Measurements from ENCODE around the gene FOXG1.

The FOXG1 gene

DNA sequence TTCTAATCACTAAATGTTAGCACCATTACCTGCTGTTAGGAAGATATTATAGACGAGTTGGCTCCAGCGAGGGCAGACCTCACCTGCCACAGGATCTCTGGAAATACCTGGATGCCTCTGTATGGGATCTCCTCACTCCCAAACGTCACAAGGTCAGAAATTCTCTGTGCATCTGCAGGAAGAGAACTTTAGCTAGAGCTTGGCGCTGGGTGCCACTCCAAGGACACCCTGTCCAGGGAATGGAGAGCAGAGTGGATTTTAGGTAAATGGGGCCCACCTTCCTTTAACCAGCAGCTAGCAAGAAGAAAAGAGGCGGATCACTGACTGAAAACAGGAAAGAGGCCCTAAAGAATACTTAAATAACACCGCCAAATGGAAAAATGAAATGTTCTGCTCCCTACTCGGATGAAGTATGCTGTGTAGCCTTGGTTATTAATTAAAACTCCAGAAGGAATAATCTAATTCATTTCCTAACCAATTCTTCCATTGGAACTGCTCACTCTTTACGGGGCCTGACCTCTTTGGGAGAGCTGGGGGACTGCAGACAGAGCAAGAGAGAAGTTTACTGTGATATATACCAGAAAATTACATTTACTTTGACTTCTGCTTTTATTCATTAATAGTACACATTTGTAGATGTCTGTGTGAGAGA is 4.2 kb upstream of the FOXG1 start:
- no peak for DNase-seq

DNA sequence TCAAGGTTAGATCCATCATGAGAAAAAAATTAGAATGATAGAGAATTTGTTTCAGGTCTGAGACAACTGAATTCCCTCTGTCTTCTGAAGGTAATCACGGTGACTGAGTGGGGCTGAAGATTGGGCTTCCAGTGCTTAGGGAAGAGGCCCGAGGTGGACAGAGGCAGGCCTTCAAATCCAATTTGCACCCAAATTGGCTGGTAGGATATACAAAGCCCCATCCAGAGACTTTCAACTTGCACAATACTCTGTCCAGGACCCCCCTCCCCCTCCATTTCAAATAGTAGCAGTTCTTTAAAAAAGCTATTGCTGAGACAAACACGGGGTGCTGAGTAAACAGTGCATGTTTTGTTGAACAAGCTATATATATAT is 3.6 kb upstream of the FOXG1 start:
- no peak for DNase-seq

DNA sequence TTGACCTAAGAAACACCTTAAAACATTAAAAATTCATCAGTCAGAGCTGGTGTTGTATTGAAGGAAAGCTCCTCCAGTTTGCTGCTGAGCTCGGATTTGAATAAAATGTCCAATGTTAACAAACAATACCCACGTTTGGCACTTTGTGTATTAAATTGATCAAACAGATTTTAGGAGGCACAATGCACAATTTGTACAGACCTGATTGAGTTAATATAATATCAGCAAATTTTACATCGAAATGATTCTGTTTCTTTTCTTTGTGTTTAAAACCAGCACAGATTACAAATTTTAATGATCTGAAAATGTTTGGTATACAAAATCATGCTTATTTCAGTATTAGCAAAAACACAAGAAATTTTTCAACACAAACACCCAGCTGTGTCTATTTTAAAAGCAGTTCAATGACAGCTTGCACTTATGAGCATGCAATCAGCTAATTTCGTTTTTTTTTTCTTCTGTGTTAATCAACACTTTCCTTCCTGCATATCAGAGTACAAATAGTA is 2.8 kb upstream of the FOXG1 start:
- no peak for DNase-seq

DNA sequence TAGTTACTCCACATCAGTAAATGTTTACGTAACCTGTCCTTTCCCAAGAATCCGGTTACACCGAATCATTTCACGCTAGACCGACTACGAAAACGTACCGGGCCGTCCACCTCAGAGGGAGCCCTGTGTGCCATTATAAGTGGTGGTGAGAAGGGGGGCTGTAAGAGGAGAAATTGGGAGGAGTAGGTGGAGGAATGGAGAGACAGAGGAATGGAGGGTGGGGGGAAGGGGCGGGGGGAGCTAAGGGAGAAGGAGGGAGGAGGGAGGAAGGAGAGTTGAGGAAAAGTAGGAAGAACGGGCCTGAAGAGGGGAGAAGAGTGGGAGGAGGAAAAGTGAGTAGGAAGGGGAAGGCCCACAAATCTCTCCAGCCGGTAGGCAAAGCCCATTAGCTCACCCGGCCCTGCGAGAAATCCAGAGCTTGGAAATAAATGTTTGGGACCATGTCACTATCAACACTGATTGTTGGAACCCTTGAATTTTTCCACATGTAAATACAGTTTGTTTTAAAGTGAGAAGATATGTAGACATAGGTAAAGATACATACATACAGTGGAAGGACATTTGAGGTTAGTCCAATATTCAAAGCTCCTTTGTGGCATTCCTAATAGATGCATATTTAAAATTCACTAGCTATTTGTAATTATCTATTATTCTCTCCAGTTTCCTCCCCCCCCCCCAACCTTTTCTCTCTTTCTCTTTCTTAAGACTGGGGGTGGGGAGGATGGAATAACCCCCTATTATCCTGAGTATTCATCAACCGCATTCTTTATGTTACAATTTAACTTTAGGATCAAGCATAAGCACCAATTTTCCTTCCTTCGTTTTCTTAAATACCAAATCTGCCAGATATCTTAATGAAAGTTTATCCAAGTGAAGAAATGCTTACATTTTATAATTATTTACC is 2.1 kb upstream of the FOXG1 start:
- DNase-seq, result no peak

DNA sequence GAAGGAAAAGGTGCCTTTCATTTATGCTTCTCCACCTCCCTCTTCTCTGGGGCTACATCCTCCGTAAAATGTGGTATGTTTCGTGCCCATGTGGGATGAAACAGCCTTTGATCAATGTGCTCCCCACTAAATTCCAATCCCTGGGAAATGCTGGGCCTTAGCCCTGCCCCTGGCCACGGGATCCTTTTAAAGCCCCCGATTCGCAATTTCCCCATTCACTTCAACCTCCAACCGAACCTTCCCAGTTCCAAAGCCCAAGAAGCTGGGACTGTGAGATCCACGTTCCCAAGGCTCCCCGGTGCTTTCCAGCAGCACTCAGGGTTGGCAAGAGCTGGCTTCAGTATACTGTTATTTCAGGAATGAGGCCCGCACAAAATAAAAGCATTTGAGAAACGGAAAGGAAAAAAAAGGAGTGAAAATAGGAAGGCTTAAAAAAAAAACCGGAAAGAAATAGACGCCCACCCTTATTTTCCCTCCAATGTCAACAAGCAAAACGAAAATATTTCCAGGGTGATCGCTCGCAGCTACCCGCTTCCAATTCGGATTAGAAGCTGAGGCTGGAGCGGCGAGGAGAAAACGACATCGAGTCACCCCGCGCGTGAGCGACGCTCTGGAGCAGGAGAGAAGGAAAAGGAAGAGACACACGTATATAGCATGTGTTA is 1.3 kb upstream of the FOXG1 start:
- no peak for DNase-seq

DNA sequence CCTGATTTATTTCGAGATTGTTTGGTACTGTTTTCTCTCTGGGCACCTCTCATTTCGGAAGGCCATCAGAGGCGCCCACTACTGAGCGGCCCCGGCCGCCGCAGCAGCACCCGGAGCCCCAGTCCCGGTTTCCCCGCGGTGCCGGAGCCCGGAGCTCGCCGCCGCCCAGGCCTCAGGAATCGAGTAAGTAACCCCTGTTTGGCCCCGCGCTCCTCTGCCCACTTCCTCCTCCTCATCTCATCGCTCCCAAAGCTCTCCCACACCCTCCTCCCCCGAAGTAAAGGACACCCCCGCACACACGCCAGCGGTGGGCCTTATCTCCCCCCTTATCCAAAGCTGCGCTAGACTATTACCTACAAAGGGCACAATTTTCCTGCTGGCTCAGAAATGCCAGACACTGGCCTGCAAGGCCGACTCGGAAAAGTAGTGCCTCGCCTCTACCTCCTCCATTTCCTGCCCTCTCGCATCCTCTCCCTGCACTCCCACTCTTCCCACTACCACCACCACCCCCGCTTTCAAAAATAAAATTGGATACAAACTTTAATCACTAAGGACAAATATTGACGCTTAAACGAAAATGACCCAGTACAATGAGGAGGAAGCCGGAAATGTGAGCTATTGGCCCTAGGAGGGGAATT is 637 bp upstream of the FOXG1 start:
- DNase-seq, result no peak

DNA sequence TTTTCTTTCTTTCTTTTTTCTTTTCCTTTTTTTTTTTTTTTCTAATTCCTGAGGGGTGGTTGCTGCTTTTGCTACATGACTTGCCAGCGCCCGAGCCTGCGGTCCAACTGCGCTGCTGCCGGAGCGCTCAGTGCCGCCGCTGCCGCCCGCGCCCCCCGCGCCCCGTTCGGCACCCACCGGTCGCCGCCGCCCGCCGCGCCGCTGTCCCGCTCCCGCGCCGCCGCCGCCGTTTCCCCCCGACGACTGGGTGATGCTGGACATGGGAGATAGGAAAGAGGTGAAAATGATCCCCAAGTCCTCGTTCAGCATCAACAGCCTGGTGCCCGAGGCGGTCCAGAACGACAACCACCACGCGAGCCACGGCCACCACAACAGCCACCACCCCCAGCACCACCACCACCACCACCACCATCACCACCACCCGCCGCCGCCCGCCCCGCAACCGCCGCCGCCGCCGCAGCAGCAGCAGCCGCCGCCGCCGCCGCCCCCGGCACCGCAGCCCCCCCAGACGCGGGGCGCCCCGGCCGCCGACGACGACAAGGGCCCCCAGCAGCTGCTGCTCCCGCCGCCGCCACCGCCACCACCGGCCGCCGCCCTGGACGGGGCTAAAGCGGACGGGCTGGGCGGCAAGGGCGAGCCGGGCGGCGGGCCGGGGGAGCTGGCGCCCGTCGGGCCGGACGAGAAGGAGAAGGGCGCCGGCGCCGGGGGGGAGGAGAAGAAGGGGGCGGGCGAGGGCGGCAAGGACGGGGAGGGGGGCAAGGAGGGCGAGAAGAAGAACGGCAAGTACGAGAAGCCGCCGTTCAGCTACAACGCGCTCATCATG is 654 bp downstream of the FOXG1 start:
- DNase-seq, result no peak

DNA sequence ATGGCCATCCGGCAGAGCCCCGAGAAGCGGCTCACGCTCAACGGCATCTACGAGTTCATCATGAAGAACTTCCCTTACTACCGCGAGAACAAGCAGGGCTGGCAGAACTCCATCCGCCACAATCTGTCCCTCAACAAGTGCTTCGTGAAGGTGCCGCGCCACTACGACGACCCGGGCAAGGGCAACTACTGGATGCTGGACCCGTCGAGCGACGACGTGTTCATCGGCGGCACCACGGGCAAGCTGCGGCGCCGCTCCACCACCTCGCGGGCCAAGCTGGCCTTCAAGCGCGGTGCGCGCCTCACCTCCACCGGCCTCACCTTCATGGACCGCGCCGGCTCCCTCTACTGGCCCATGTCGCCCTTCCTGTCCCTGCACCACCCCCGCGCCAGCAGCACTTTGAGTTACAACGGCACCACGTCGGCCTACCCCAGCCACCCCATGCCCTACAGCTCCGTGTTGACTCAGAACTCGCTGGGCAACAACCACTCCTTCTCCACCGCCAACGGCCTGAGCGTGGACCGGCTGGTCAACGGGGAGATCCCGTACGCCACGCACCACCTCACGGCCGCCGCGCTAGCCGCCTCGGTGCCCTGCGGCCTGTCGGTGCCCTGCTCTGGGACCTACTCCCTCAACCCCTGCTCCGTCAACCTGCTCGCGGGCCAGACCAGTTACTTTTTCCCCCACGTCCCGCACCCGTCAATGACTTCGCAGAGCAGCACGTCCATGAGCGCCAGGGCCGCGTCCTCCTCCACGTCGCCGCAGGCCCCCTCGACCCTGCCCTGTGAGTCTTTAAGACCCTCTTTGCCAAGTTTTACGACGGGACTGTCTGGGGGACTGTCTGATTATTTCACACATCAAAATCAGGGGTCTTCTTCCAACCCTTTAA is 1.5 kb downstream of the FOXG1 start:
- DNase-seq, result no peak

DNA sequence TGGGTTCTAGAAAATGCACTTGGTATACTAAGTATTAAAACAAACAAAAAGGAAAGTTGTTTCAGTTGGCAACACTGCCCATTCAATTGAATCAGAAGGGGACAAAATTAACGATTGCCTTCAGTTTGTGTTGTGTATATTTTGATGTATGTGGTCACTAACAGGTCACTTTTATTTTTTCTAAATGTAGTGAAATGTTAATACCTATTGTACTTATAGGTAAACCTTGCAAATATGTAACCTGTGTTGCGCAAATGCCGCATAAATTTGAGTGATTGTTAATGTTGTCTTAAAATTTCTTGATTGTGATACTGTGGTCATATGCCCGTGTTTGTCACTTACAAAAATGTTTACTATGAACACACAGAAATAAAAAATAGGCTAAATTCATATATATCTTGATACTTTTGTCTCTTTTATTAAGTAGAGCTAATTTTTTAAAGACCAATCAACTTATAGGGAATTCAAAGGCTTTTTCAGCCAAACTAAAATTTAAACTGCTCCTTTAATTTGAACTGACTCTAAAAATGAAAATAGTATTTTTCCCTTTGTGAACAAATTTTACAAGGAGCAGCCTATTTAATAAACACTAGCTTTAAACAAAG is 2.8 kb downstream of the FOXG1 start:
- no peak for DNase-seq

DNA sequence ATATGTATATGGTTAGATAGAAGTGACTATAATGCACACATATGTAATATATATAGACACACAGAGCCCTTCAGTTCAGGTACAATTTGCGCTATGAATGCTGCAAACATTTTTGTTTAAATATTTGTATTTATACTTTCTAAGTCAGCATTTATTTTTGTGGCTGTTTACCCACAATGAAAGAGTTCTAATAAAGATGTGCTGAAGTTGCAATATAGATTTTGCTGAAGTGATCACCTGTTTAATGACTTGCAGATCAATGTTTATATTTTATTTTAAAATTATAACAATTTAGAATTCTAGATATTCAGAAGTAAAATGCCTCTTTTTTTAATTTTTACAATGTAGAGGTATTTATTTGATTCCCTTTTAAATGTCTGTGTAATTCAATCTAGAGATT is 3.5 kb downstream of the FOXG1 start:
- DNase-seq, result no peak

DNA sequence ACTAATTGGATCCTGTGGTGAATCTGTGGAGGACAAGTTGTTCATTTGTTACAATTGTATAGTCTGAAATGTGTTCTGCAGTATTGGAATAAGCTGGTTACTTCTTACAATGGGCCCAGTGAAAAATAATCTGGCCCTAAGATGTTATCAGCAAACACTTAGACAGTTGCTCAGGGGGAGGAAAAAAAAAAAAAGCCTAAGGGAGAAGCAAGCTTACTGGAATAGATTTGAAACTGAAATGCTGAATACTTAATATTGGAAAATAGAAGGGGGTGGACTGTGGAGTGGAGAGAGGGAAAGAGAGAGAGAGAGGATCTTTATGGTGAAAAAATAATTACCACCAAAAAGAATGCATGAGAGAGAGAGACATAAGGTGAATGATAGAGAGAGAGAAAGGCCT is 4.0 kb downstream of the FOXG1 start:
- DNase-seq, result no peak

DNA sequence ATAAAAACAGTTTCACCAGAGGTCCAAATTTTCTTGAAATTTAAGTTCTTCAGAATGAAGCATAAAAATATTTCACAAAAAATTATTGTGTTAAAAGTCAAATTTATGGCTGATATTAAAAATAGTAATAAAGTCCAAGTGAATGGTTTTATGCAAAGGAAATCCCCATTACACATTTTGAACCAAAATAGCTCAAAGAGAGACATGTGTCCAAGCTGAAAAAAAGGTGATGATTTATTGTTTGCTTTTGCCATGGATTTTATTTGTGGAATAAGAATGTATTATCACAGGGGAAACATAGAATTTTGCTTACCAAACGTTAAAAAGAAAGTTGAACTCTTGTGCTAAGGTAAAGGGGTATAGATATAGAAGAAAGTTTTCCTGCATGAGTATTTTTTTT is 4.6 kb downstream of the FOXG1 start:
- DNase-seq, result no peak

DNA sequence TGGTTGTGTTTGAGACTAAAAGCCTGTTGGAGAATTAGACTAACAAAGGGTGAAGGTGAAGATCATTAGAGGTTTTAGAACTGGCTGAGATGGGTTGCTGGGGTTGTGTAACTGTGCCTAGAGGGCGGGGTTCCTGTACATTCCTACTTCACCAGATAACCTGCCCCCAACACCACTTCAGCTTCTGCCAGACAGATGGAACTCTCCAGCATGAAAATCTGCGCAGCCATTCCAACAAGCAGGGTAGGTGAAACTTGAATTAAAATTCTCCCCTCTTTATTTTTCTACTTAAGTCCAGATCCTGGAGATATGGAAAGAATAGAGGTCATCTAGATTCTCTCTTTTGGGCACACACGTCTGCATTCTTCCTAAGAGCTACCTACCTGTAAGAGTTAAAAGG is 6.0 kb downstream of the FOXG1 start:
- DNase-seq, result no peak

DNA sequence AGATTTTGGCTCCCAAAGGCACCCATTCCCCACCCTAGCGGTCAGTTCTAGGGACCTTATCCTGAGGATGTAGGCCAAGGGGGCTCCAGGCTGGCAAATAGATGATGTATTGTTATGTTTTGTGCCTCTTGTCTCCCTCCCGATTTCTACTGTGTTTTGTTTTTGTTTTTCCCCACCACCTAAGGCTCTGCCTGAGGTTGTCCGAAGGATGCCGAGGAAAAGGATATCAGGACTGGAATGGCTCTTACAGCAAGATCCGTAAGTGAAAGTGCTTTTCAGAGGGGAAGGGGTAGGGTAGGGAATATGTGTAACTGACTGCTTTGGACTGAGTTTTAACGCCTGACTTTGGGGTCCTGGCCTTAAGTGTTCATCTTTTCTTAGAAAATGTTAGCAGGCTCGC is 6.6 kb downstream of the FOXG1 start:
- no peak for DNase-seq

DNA sequence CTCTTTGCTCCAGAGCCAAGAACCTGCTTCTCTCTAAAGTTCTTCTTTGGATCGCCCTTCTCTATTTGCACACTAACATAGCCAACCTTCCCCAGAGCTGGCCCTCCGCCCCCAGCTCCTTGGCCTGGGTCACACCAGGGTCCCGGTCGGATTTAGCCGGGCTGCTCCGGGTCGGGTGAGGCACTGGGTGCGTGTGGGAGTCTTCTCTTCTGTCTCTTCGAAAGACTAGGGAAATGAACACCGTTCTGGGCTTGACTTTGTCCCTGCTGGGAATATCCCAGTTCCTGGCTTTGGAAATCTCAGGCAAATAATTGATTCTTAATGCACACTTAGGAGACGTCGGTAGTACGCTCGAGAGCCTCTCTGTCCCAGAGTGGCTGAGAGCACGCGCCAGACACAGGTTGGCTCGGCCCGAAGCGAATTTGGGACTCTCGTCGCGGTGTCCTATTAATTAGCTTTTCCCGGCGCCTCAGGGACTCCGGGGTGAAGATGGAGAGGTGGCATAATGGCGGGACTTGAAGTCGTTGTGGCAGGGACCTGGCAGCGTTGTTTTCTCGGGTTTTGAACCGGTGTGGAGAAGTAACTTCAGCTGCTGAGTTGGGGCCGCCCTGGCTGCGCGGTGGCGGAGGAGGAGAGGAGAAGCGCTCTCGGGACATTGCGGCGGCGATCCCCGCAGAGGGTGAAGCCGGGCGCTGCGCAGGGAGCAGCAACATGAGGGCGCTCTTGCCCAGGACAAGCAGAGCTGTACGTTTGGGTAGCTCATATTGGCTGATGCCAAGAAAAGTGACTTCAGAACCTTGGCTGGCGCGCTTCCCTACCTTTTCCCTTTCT is 7.5 kb downstream of the FOXG1 start:
- DNase-seq, result no peak

DNA sequence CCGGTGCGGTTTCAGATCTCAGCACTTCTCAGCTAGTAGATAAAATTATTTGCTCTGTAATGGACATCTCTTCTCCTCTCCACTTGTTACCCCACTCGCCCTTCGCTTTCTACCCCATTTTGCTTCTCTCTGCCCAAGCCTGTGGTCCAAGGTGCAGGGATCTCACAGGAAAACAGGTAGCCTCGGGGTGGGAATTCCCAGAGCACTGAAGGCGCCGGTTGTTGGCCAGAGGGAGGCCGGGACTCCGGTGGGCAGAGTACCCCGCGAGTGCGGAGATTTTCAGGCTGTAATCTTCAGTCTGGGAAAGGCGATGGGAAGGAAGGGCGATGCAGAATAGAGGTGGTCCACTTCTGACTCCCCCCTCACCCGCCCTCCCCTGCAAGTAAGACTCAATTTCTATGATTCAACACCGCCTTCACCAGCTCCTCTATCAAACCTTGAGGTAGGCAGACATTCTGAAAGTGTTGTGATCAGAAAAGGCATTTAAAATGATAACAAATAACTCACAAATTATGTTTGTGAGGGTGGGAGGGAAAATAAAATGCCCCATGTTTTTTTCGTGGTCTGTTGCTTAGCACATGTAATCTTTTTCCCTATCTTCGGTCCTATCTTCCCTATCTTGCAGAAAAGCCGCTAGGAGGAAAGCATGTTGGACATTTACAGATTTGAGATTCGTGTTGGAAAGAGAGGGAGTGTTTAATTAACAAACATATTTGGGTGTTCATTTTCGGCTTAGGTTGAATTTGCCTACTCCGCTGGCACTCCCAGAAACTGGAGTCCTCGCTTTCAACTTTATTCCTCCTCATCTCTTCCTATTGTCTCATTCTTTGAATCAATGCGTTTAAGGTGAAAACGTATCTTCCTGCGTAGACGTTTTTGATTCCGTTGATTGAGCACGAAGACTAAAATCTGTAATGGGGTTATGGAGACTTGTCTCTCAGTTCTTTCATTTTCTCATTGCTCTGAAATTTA is 8.5 kb downstream of the FOXG1 start:
- no peak for DNase-seq

DNA sequence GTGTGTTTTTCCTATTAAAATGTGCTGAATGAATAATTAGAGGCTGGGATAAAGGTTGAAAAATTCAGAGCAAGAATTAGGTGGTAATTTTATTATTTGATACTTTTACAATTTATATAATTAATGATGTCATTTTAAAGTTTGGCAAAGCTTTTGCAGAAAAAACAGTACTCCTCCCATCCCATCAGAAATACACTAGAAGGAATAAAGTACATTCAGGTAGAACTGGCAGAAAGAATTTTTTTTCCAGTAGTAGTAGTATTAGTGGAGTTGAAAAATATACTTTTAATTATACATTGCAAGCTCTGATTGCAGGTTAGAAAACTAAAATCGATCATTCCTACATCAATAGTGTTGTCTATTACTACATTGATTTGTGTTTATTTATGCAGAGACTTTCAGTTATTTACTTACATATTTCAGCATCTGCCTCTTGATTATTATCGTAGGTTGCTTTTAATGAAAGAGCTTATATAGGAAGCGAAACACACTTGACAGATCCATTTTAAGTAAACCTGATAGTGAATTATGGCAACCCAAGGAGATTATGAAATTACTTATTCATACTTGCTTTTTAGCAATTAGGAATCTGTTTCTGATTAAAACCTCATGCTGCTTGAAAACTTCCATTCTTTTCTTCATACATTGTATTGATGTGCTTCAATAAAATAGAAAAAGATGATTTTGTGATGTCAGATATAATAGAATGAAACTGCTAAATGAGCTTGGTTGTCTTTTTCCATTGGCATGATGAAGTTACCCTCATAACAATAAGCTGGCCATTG is 10.1 kb downstream of the FOXG1 start:
- DNase-seq, result no peak
